ENCODE measurements around the gene RERE. TPM values are rescaled to one million over a fixed set of nuclear protein-coding genes. Genes with fewer than 3 reads are reported as not detected.

RERE gene
- total RNA-seq, 1 experiment from 2014 or later = 40.6 TPM

GRCh38 chr1:8506995-8507615 is 310.3 kb downstream of the RERE start:
- H4K20me1 ChIP-seq (ENCODE audit: insufficient read depth) = no peaks in the 10 kb centered on the region
- H3K27me3 ChIP-seq (ENCODE audit: insufficient read depth, low read length) = no peaks in the 10 kb centered on the region
- H2AFZ ChIP-seq (ENCODE audit: low read depth, low read length, poor library complexity, severe bottlenecking) = no peak overlapping the region
- DNase-seq (ENCODE audit: low read depth, low spot score) = no peak
- RAD21 ChIA-PET (ENCODE audit: low non-redundant PET in 1 of 2, low total read pairs in 2 of 2, uncharacterized antibody in 2 of 2, unreplicated experiment in 2 of 2) = no interaction called here
- TF ChIP-seq ZFX (IDR thresholded peaks at IDR 0.05) (no peak), ATF3 (IDR thresholded peaks at IDR 0.05) (no peak), SP1 (IDR thresholded peaks at IDR 0.05; ENCODE audit: low read depth) (no peak), FOSL1 (IDR thresholded peaks at IDR 0.05; ENCODE audit: low read depth) (no peak), POLR2AphosphoS5 (IDR thresholded peaks at IDR 0.05; ENCODE audit: low read depth, low read length) (no peak), CBX3 (IDR thresholded peaks at IDR 0.05; ENCODE audit: low read depth) (no peak), SIN3A (IDR thresholded peaks at IDR 0.05; ENCODE audit: low read depth) (no peak), YY1 (IDR thresholded peaks at IDR 0.05; ENCODE audit: extremely low read depth, insufficient replicate concordance, low read depth, low read length) (no peak), TCF7L2 (IDR thresholded peaks at IDR 0.05; ENCODE audit: borderline replicate concordance, extremely low read depth, insufficient read depth, insufficient read length) (no peak), POLR2A (IDR thresholded peaks at IDR 0.05; ENCODE audit: borderline replicate concordance, extremely low read depth, insufficient read depth, insufficient read length) (no peak), EGR1 (IDR thresholded peaks at IDR 0.05; ENCODE audit: low read depth) (no peak), ZNF274 (IDR thresholded peaks at IDR 0.05; ENCODE audit: low read depth, low read length) (no peak), SRF (IDR thresholded peaks at IDR 0.05; ENCODE audit: low read depth) (no peak), ELF1 (IDR thresholded peaks at IDR 0.05; ENCODE audit: borderline replicate concordance, low read depth) (no peak), REST (IDR thresholded peaks at IDR 0.05; ENCODE audit: low read depth) (no peak)
- TF ChIP-seq, protein P1, sequence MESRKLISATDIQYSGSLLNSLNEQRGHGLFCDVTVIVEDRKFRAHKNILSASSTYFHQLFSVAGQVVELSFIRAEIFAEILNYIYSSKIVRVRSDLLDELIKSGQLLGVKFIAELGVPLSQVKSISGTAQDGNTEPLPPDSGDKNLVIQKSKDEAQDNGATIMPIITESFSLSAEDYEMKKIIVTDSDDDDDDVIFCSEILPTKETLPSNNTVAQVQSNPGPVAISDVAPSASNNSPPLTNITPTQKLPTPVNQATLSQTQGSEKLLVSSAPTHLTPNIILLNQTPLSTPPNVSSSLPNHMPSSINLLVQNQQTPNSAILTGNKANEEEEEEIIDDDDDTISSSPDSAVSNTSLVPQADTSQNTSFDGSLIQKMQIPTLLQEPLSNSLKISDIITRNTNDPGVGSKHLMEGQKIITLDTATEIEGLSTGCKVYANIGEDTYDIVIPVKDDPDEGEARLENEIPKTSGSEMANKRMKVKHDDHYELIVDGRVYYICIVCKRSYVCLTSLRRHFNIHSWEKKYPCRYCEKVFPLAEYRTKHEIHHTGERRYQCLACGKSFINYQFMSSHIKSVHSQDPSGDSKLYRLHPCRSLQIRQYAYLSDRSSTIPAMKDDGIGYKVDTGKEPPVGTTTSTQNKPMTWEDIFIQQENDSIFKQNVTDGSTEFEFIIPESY (IDR thresholded peaks at IDR 0.05; ENCODE audit: extremely low read depth, insufficient replicate concordance, low read length) = no peak
- TF ChIP-seq, protein P2, sequence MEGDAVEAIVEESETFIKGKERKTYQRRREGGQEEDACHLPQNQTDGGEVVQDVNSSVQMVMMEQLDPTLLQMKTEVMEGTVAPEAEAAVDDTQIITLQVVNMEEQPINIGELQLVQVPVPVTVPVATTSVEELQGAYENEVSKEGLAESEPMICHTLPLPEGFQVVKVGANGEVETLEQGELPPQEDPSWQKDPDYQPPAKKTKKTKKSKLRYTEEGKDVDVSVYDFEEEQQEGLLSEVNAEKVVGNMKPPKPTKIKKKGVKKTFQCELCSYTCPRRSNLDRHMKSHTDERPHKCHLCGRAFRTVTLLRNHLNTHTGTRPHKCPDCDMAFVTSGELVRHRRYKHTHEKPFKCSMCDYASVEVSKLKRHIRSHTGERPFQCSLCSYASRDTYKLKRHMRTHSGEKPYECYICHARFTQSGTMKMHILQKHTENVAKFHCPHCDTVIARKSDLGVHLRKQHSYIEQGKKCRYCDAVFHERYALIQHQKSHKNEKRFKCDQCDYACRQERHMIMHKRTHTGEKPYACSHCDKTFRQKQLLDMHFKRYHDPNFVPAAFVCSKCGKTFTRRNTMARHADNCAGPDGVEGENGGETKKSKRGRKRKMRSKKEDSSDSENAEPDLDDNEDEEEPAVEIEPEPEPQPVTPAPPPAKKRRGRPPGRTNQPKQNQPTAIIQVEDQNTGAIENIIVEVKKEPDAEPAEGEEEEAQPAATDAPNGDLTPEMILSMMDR (IDR thresholded peaks at IDR 0.05 in 2 of 3, conservative IDR thresholded peaks at IDR 0.05 in 1 of 3; ENCODE audit: borderline replicate concordance in 1 of 3, insufficient read depth in 1 of 3, low read depth in 2 of 3, low read length in 2 of 3) = no peak
- H3K9me3 ChIP-seq (ENCODE audit: control insufficient read depth in 1 of 2, insufficient read depth in 1 of 2, low read depth in 1 of 2, low read length in 2 of 2) = no peaks in the 10 kb centered on the region
- no peaks in the 10 kb centered on the region for H3K79me2 ChIP-seq (ENCODE audit: insufficient read depth, low read length)
- no peaks in the 10 kb centered on the region for H3K9me2 ChIP-seq (ENCODE audit: insufficient read depth)
- BruUV-seq (replicated peaks) = no TSS peak
- POLR2A ChIA-PET = interaction anchor here (1.2 kb wide), 1 partner anchor 19 kb away, joined by 4 read pairs; no protein-coding TSS in a partner anchor
- intact Hi-C loops (cut with micrococcal nuclease) = no loop called here
- H3K4me3 ChIP-seq (replicated peaks in 1 of 2; ENCODE audit: low read depth in 1 of 2, low read length in 2 of 2) = no peak overlapping the region
- no peaks in the 10 kb centered on the region for H3K36me3 ChIP-seq (ENCODE audit: control insufficient read depth in 1 of 2, insufficient read depth in 2 of 2, low read length in 2 of 2)
- H3K27ac ChIP-seq (ENCODE audit: low read depth, low read length) = no peak overlapping the region
- H3K9ac ChIP-seq (ENCODE audit: low read length) = no peak overlapping the region
- H3K4me2 ChIP-seq (ENCODE audit: low read length) = no peak overlapping the region
- CTCF ChIA-PET = no interaction called here
- H3K4me1 ChIP-seq (ENCODE audit: control insufficient read depth in 1 of 2, insufficient read depth in 2 of 2, low read length in 2 of 2) = no peaks in the 10 kb centered on the region
- ATAC-seq = no peak
